Measurements from ENCODE around the gene CSTF1.
A peak's percentile ranks its signal among the peaks of the same experiment; 100 is the strongest.

CSTF1 gene

GRCh38 chr20:56392132-56392880, at the start of gene CSTF1, which contains the start of gene AURKA:
Gene CSTF1, plus strand, starts transcription at chr20:56392645. Its CDS starts 2,908 bp downstream, at chr20:56395553.
Gene AURKA, minus strand, starts transcription at chr20:56392215. Its CDS starts 4,018 bp downstream, at chr20:56388197.
- DNase-seq: peak; percentile 100

- DNase-seq: no peak
These were observed 49.7 kb upstream of the CSTF1 start for GRCh38 chr20:56342783-56343182.

GRCh38 chr20:56343861-56344381, 48.5 kb upstream of the CSTF1 start:
- no peak for DNase-seq

GRCh38 chr20:56345911-56346310, 46.5 kb upstream of the CSTF1 start:
- no peak for DNase-seq

- DNase-seq: no peak
These were observed 44.7 kb upstream of the CSTF1 start for GRCh38 chr20:56347628-56348304.

GRCh38 chr20:56348305-56348693, 44.1 kb upstream of the CSTF1 start:
- DNase-seq: no peak

- peak; percentile 7 for DNase-seq
These were observed 43.7 kb upstream of the CSTF1 start for GRCh38 chr20:56348746-56349145.

- DNase-seq: no peak
These were observed 41.6 kb upstream of the CSTF1 start for GRCh38 chr20:56350842-56351241.

- no peak for DNase-seq
These were observed 39.9 kb upstream of the CSTF1 start for GRCh38 chr20:56352345-56353055.

- DNase-seq: no peak
These were observed 39.1 kb upstream of the CSTF1 start for GRCh38 chr20:56353356-56353755.

- no peak for DNase-seq
These were observed 34.4 kb upstream of the CSTF1 start for GRCh38 chr20:56358070-56358469.

GRCh38 chr20:56358600-56359211, 33.7 kb upstream of the CSTF1 start, which contains the start of gene FAM210B:
Gene FAM210B, plus strand, starts transcription at chr20:56358974. Its CDS starts 32 bp downstream, at chr20:56359006.
- DNase-seq: peak; percentile 79

- DNase-seq: no peak
These were observed 33.0 kb upstream of the CSTF1 start for GRCh38 chr20:56359212-56360132.

GRCh38 chr20:56360133-56360907, 32.1 kb upstream of the CSTF1 start:
- DNase-seq: no peak

- no peak for DNase-seq
These were observed 31.6 kb upstream of the CSTF1 start for GRCh38 chr20:56360908-56361205.

GRCh38 chr20:56361900-56362299, 30.5 kb upstream of the CSTF1 start:
- DNase-seq: no peak

GRCh38 chr20:56362833-56363413, 29.5 kb upstream of the CSTF1 start:
- DNase-seq: no peak

GRCh38 chr20:56363491-56363890, 29.0 kb upstream of the CSTF1 start:
- DNase-seq: no peak

GRCh38 chr20:56368351-56369134, 23.9 kb upstream of the CSTF1 start:
- DNase-seq: no peak

GRCh38 chr20:56369179-56369578, 23.3 kb upstream of the CSTF1 start:
- no peak for DNase-seq
